HepG2 (cell line): ENCODE data around the gene TP53I3. TPM values are rescaled to one million over a fixed set of nuclear protein-coding genes. Genes with fewer than 3 reads are reported as not detected.

ENCODE experiments used
- ARNT2 ChIP-seq: sonication (generic); formaldehyde crosslinking; IDR thresholded peaks from 2 replicates; pipeline ENCODE4 v1.8.0; 2022; ENCODE audit warnings: mild to moderate bottlenecking, low read depth, missing genetic modification reagents, moderate library complexity
- CREB3 ChIP-seq: sonication (generic); formaldehyde crosslinking; IDR thresholded peaks from 2 replicates; pipeline ENCODE4 v1.5.0; 2020; ENCODE audit warnings: missing genetic modification reagents
- DMAP1 ChIP-seq: IDR thresholded peaks from 2 replicates; pipeline ENCODE4 v1.6.1; 2016
- HNRNPL ChIP-seq: fragments of 200-400 bp; formaldehyde crosslinking; IDR thresholded peaks from 2 replicates; pipeline ENCODE4 v1.6.1; 2017; ENCODE audit warnings: mild to moderate bottlenecking, low read depth, low read length
- HOMEZ ChIP-seq: IDR thresholded peaks from 2 replicates; pipeline ENCODE4 v1.6.1; 2016; ENCODE audit warnings: low read depth
- IRX3 ChIP-seq: sonication (generic); formaldehyde crosslinking; IDR thresholded peaks from 2 replicates; pipeline ENCODE4 v1.8.1; 2023; ENCODE audit warnings: mild to moderate bottlenecking, low read depth, missing genetic modification reagents, borderline replicate concordance
- JDP2 ChIP-seq: sonication (generic); formaldehyde crosslinking; IDR thresholded peaks from 2 replicates; pipeline ENCODE4 v1.8.1; 2022; ENCODE audit warnings: missing genetic modification reagents, borderline replicate concordance
- MLXIP ChIP-seq: sonication (generic); formaldehyde crosslinking; IDR thresholded peaks from 2 replicates; pipeline ENCODE4 v1.9.0; 2021; ENCODE audit warnings: missing genetic modification reagents, borderline replicate concordance
- PBX2 ChIP-seq: IDR thresholded peaks from 2 replicates; pipeline ENCODE4 v1.6.1; 2016; ENCODE audit warnings: control low read depth
- PRMT3 ChIP-seq: sonication (generic); formaldehyde crosslinking; IDR thresholded peaks from 2 replicates; pipeline ENCODE4 v1.8.1; 2022; ENCODE audit warnings: low read depth, mild to moderate bottlenecking, moderate library complexity, missing genetic modification reagents, borderline replicate concordance
- REPIN1 ChIP-seq: sonication (generic); formaldehyde crosslinking; IDR thresholded peaks from 2 replicates; pipeline ENCODE4 v1.8.0; 2022; ENCODE audit warnings: missing genetic modification reagents, low read depth, mild to moderate bottlenecking, borderline replicate concordance
- SP4 ChIP-seq: sonication (generic); formaldehyde crosslinking; IDR thresholded peaks from 2 replicates; pipeline ENCODE4 v1.8.1; 2023; ENCODE audit warnings: mild to moderate bottlenecking, missing genetic modification reagents
- SP5 ChIP-seq: IDR thresholded peaks from 2 replicates; pipeline ENCODE4 v1.6.1; 2016; ENCODE audit warnings: low read depth, borderline replicate concordance
- ZBTB43 ChIP-seq: sonication (generic); formaldehyde crosslinking; conservative IDR thresholded peaks from 2 replicates; pipeline ENCODE4 v1.4.0; 2020; ENCODE audit warnings: missing genetic modification reagents
- ZC3H13 ChIP-seq: sonication (generic); formaldehyde crosslinking; IDR thresholded peaks from 2 replicates; pipeline ENCODE4 v1.8.1; 2023; ENCODE audit warnings: mild to moderate bottlenecking, missing genetic modification reagents, moderate library complexity
- ZNF552 ChIP-seq: sonication (generic); formaldehyde crosslinking; IDR thresholded peaks from 2 replicates; pipeline ENCODE4 v1.9.0; 2022; ENCODE audit warnings: missing genetic modification reagents, mild to moderate bottlenecking, borderline replicate concordance
- ZNF749 ChIP-seq: sonication (generic); formaldehyde crosslinking; IDR thresholded peaks from 2 replicates; pipeline ENCODE4 v1.8.0; 2022; ENCODE audit warnings: mild to moderate bottlenecking, missing genetic modification reagents, moderate library complexity, borderline replicate concordance
- ZSCAN5A ChIP-seq: sonication (generic); formaldehyde crosslinking; IDR thresholded peaks from 2 replicates; pipeline ENCODE4 v1.8.0; 2022; ENCODE audit warnings: mild to moderate bottlenecking, missing genetic modification reagents, borderline replicate concordance
- polyA plus RNA-seq, 8 experiments: library from polyadenylated mRNA; depleted of rRNA in 3 of 8; stranded (reverse) in 7 of 8; unstranded in 1 of 8; fragments of >200 nt; fragmentation: Illumina TruSeq in 4 of 8; extraction: Trizol in 4 of 8; gene quantifications; 2 replicates each; pipeline versions ENCODE4 v1.2.1 to v1.2.3, GENCODE V29; 2011 to 2016; ENCODE audit warnings: low read depth in 4 of 8, missing spikeins in 1 of 8, mixed read lengths in 1 of 8; ENCODE audit not compliant: insufficient read depth in 1 of 8
- total RNA-seq, 5 experiments: library from RNA; depleted of rRNA; stranded (reverse); fragments of >200 nt; fragmentation: Illumina TruSeq; extraction: Trizol; gene quantifications; 2 replicates each; pipeline ENCODE4 v1.2.3, GENCODE V29; 2016; ENCODE audit warnings: low read depth in 1 of 5

TP53I3 gene
- total and polyA plus RNA-seq, 2 of the 13 experiments (the other 11 are each of a cell fraction or from before 2014, with no cell fraction given): 25.0 to 44.1 TPM

GRCh38 chr2:24084386-24085199 lies at the start of gene TP53I3 (continued):
- no peak for TF ChIP-seq MLXIP (CRISPR knock-in tag)
- TF ChIP-seq SP5 (CRISPR knock-in tag): 0 out of 2 replicates have a peak, but pooled peaks have one; percentile 6
- TF ChIP-seq REPIN1 (CRISPR knock-in tag): peak; percentile 98; the same call in 1 of the 2 replicates
- peak; percentile 88; the same call in 1 of the 2 replicates for TF ChIP-seq ZC3H13 (CRISPR knock-in tag)
- peak; percentile 89 for TF ChIP-seq IRX3 (CRISPR knock-in tag)
- TF ChIP-seq SP4: peak; percentile 94
- no peak for TF ChIP-seq JDP2 (CRISPR knock-in tag)
- TF ChIP-seq ZSCAN5A (CRISPR knock-in tag): peak; percentile 76; the same call in 1 of the 2 replicates
- TF ChIP-seq DMAP1 (CRISPR knock-in tag): peak; percentile 58; the same call in 1 of the 2 replicates
- TF ChIP-seq ZNF749 (CRISPR knock-in tag): no peak; the same call in 1 of the 2 replicates
- no peak; the same call in 1 of the 2 replicates for TF ChIP-seq PRMT3 (CRISPR knock-in tag)
- TF ChIP-seq PBX2: no peak
- TF ChIP-seq ZBTB43 (CRISPR knock-in tag): no peak
- no peak; the same call in 1 of the 2 replicates for TF ChIP-seq HOMEZ
- no peak; the same call in 1 of the 2 replicates for TF ChIP-seq ZNF552 (CRISPR knock-in tag)
- no peak for TF ChIP-seq CREB3 (CRISPR knock-in tag)
- peak; percentile 84 for TF ChIP-seq ARNT2 (CRISPR knock-in tag)
- TF ChIP-seq HNRNPL: peak; percentile 89; the same call in 1 of the 2 replicates
